ENCODE results near the gene UBN1. TPM values are rescaled to one million over a fixed set of nuclear protein-coding genes. Genes with fewer than 3 reads are reported as not detected.
"Not testable (repeated sequence)": the region's sequence is repeated elsewhere in the genome, so short reads cannot be mapped to it uniquely, and the experiment has no call there.

Gene UBN1
- polyA plus RNA-seq, 3 donors = 5.3 to 24.5 (median 7.3) TPM

DNA sequence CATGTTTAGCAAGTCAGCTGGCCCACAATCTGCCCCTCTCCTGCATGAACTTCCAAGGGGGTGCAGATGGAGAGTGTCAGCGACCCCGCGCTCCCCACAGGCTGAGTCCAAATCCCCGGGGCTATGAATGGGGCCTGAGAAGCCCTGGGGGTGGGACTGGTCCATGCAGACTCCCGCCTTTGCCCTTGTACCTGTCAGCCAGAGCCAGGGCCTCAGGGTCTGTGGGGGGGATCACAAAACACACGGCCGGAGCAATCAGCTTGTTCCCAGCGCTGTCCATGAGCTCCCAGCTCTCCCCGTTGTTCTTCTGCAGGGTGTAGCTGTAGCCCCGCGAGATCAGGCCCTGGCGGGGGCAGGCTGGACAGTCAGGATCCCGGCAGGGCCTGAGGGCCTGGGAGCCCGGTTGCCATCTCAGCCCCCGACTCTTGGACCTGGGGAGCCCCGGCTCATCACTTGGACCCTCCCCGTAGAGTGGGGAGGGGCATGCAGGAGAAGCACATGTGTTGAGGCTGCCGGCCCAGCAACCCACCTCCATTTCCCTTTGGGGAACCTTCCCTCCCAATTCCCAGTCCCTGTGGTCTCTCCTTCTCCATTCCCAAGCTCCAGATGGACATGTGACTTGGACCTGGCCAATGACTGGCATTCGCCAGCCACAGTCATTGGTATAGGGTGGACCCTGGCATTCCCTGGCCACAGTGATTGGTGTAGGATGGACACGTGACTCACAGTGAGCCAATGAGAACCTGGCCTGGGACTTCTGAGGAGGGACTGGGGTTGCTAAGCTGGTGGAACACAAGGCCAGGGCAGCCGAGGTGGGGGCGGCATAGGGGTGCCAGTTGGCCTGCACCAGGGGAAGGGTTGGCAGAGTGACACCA is 47.2 kb downstream of the UBN1 start:
- 93% methylated on average over 9 of the region's 22 CpGs for WGBS (ENCODE audit: insufficient coverage)
- Mint-ChIP-seq H3K36me3 (peaks cover 0 to under 1% of the 10 kb centered on the region in 2 donors), H3K9me3 (peaks cover 0 to 6% (median 3%) of the 10 kb centered on the region in 7 donors), H3K27ac (peak overlapping the region in 1 of 7 donors; percentile 12), H3K27me3 (ENCODE audit: low read depth in 3 of 3) (peaks cover 0 to 3% (median 0%) of the 10 kb centered on the region in 3 donors), H3K4me1 (peaks cover 8% of the 10 kb centered on the region), H3K4me3 (no peak overlapping the region)
- Histone ChIP-seq H3K4me1 (ENCODE audit: control insufficient read depth in 1 of 2, insufficient read depth in 2 of 2, low read length in 2 of 2) (peaks cover 0 to 2% of the 10 kb centered on the region in 2 donors), H3K4me2 (replicated peaks; ENCODE audit: extremely low read depth, low read length, poor library complexity, severe bottlenecking) (no peak overlapping the region), H3K27ac (ENCODE audit: low read depth in 1 of 2, low read length in 2 of 2) (no peak overlapping the region), H4K20me1 (ENCODE audit: insufficient read depth, low read length) (no peaks in the 10 kb centered on the region), H3K79me2 (ENCODE audit: insufficient read depth, low read length) (no peaks in the 10 kb centered on the region), H3K9me3 (replicated peaks in 1 of 2; ENCODE audit: control insufficient read depth in 1 of 2, insufficient read depth in 1 of 2, low read length in 2 of 2) (no peaks in the 10 kb centered on the region), H3K36me3 (replicated peaks in 1 of 2; ENCODE audit: control insufficient read depth in 1 of 2, insufficient read depth in 2 of 2, low read length in 2 of 2) (no peaks in the 10 kb centered on the region), H3K4me3 (replicated peaks in 1 of 3; ENCODE audit: low read depth in 2 of 3, low read length in 3 of 3) (no peak overlapping the region), H2AFZ (ENCODE audit: insufficient read depth, low read depth, low read length, poor library complexity, severe bottlenecking) (no peak overlapping the region), H3K9ac (ENCODE audit: insufficient read depth, low read length, poor library complexity, severe bottlenecking) (no peak overlapping the region), H3K27me3 (ENCODE audit: control insufficient read depth in 2 of 2, insufficient read depth in 2 of 2, low read length in 2 of 2) (no peaks in the 10 kb centered on the region)
- TF ChIP-seq, protein P1, sequence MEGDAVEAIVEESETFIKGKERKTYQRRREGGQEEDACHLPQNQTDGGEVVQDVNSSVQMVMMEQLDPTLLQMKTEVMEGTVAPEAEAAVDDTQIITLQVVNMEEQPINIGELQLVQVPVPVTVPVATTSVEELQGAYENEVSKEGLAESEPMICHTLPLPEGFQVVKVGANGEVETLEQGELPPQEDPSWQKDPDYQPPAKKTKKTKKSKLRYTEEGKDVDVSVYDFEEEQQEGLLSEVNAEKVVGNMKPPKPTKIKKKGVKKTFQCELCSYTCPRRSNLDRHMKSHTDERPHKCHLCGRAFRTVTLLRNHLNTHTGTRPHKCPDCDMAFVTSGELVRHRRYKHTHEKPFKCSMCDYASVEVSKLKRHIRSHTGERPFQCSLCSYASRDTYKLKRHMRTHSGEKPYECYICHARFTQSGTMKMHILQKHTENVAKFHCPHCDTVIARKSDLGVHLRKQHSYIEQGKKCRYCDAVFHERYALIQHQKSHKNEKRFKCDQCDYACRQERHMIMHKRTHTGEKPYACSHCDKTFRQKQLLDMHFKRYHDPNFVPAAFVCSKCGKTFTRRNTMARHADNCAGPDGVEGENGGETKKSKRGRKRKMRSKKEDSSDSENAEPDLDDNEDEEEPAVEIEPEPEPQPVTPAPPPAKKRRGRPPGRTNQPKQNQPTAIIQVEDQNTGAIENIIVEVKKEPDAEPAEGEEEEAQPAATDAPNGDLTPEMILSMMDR (IDR thresholded peaks at IDR 0.05) = no peak
- DNase-seq = no peak
- intact Hi-C loops (cut with micrococcal nuclease) = no loop called here

DNA sequence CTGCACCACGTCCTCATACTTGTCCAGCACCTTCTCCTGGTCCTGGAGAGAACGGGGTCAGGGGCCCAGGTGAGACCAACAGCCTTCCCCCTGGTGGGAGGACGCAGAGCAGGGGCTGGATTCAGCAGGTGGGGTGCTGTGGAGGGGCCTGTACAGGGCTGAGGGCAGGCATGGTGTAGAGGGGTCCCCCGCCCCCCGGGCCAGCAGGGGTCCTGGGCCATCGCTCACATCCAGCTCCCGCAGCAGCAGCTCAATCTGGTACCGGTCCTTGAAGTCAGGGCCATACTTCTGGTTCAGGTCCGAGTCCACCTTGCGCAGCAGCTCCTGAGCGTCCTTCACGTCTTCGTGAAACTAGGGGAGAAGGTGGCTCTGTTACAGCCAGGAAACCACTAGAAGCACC is 48.1 kb downstream of the UBN1 start:
- no peak overlapping the region for H3K4me3 Mint-ChIP-seq
- intact Hi-C loops (cut with micrococcal nuclease) = no loop called here
- H3K9ac ChIP-seq (ENCODE audit: insufficient read depth, low read length, poor library complexity, severe bottlenecking) = no peak overlapping the region

DNA sequence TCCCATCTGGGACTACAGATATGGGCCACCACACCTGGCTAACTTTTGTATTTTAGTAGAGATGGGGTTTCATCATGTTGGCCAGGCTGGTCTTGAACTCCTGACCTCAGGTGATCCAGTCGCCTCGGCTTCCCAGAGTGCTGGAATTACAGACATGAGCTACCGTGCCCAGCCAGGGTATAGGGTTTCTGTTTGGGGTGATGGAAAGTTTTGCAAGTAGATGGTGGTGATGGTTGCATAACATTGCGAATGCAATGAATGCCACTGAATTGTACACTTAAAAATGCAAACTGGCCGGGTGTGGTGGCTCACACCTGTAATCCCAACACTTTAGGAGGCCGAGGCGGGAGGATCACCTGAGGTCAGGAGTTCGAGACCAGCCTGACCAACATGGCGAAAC is 49.5 kb downstream of the UBN1 start:
- H3K36me3 ChIP-seq (replicated peaks in 1 of 2; ENCODE audit: control insufficient read depth in 1 of 2, insufficient read depth in 2 of 2, low read length in 2 of 2); H3K27me3 Mint-ChIP-seq (ENCODE audit: low read depth in 3 of 3); H3K27ac ChIP-seq (ENCODE audit: low read depth in 1 of 2, low read length in 2 of 2); DNase-seq; H3K9ac ChIP-seq (ENCODE audit: insufficient read depth, low read length, poor library complexity, severe bottlenecking); H3K27me3 ChIP-seq (ENCODE audit: control insufficient read depth in 2 of 2, insufficient read depth in 2 of 2, low read length in 2 of 2); H2AFZ ChIP-seq (ENCODE audit: insufficient read depth, low read depth, low read length, poor library complexity, severe bottlenecking); H3K79me2 ChIP-seq (ENCODE audit: insufficient read depth, low read length); H3K4me3 ChIP-seq (replicated peaks in 1 of 3; ENCODE audit: low read depth in 2 of 3, low read length in 3 of 3); H3K4me3 Mint-ChIP-seq; H3K4me1 ChIP-seq (ENCODE audit: control insufficient read depth in 1 of 2, insufficient read depth in 2 of 2, low read length in 2 of 2); H3K36me3 Mint-ChIP-seq; H3K9me3 Mint-ChIP-seq; H4K20me1 ChIP-seq (ENCODE audit: insufficient read depth, low read length); H3K27ac Mint-ChIP-seq; H3K4me2 ChIP-seq (replicated peaks; ENCODE audit: extremely low read depth, low read length, poor library complexity, severe bottlenecking); H3K4me1 Mint-ChIP-seq; intact Hi-C loops (cut with micrococcal nuclease); H3K9me3 ChIP-seq (replicated peaks in 1 of 2; ENCODE audit: control insufficient read depth in 1 of 2, insufficient read depth in 1 of 2, low read length in 2 of 2): not testable (repeated sequence)
- WGBS (ENCODE audit: insufficient coverage) = 80% methylated on average over 3 of the region's 9 CpGs

More for the DNA sequence above, 48.1 kb downstream of the UBN1 start:
- Histone ChIP-seq H3K4me2 (replicated peaks; ENCODE audit: extremely low read depth, low read length, poor library complexity, severe bottlenecking) (no peak overlapping the region), H3K36me3 (replicated peaks in 1 of 2; ENCODE audit: control insufficient read depth in 1 of 2, insufficient read depth in 2 of 2, low read length in 2 of 2) (no peaks in the 10 kb centered on the region), H3K27ac (ENCODE audit: low read depth in 1 of 2, low read length in 2 of 2) (no peak overlapping the region), H3K9me3 (replicated peaks in 1 of 2; ENCODE audit: control insufficient read depth in 1 of 2, insufficient read depth in 1 of 2, low read length in 2 of 2) (no peaks in the 10 kb centered on the region), H4K20me1 (ENCODE audit: insufficient read depth, low read length) (no peaks in the 10 kb centered on the region), H3K27me3 (ENCODE audit: control insufficient read depth in 2 of 2, insufficient read depth in 2 of 2, low read length in 2 of 2) (no peaks in the 10 kb centered on the region), H3K79me2 (ENCODE audit: insufficient read depth, low read length) (no peaks in the 10 kb centered on the region), H2AFZ (ENCODE audit: insufficient read depth, low read depth, low read length, poor library complexity, severe bottlenecking) (no peak overlapping the region), H3K4me3 (replicated peaks in 1 of 3; ENCODE audit: low read depth in 2 of 3, low read length in 3 of 3) (no peak overlapping the region), H3K4me1 (ENCODE audit: control insufficient read depth in 1 of 2, insufficient read depth in 2 of 2, low read length in 2 of 2) (peaks cover 0 to 2% of the 10 kb centered on the region in 2 donors)
- Mint-ChIP-seq H3K27me3 (ENCODE audit: low read depth in 3 of 3) (peaks cover 0 to 4% (median 0%) of the 10 kb centered on the region in 3 donors), H3K9me3 (peaks cover 0 to 6% (median 3%) of the 10 kb centered on the region in 7 donors), H3K4me1 (peaks cover 8% of the 10 kb centered on the region), H3K36me3 (no peaks in the 10 kb centered on the region), H3K27ac (no peak overlapping the region)
- 97% methylated on average over 13 of the region's 13 CpGs for WGBS (ENCODE audit: insufficient coverage)
- no peak for DNase-seq
- TF ChIP-seq, protein P1 (IDR thresholded peaks at IDR 0.05) = no peak
